ENCODE data around the gene GALNT16. TPM values are rescaled to one million over a fixed set of nuclear protein-coding genes. Genes with fewer than 3 reads are reported as not detected.
A peak's percentile ranks its signal among the peaks of the same experiment; 100 is the strongest.

The GALNT16 gene
- total RNA-seq, 5 donors from 2014 or later (not counting 1 experiment from before 2014, with no cell fraction given) = 0.13 to 0.46 TPM; not detected in 3

DNA sequence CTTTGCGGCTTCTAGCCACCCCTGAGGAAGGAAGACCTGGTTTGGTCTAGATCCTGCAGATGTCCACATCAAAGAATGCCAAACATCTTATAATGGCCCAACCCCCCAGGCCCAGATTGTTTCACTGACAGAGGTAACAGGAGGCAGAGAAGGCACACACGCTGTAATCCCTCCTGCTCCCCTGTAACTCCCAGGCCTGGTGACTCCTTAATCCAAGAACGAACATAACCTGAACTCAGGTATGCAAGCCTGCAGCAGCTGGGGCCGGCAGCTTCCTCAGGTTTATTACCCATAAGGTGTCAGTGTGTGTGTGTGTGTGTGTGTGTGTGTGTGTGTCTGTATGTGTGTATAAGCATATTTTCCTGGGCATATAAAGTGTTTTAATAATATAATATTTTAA is 85.4 kb downstream of the GALNT16 start:
- Mint-ChIP-seq H3K9me3 (no peaks in the 10 kb centered on the region), H3K4me3 (no peak overlapping the region), H3K27me3 (peaks cover 8 to 17% of the 10 kb centered on the region in 2 donors), H3K36me3 (no peaks in the 10 kb centered on the region), H3K4me1 (no peaks in the 10 kb centered on the region), H3K27ac (no peak overlapping the region)
- H3K27ac ChIP-seq (ENCODE audit: low read length) = no peak overlapping the region
- no CpG with 5 or more reads among the region's 4 CpGs for WGBS (ENCODE audit: insufficient coverage)
- no peaks in the 10 kb centered on the region for H3K9me3 ChIP-seq
- H3K4me3 ChIP-seq (ENCODE audit: control insufficient read depth in 1 of 2, extremely low read depth in 1 of 2, low read length in 1 of 2) = no peak overlapping the region
- ChIA-PET POLR2A (no interaction called here), CTCF (no interaction called here)
- no peaks in the 10 kb centered on the region for H3K4me1 ChIP-seq (ENCODE audit: control insufficient read depth in 1 of 2, extremely low read depth in 1 of 2, insufficient read depth in 2 of 2, low read length in 2 of 2)
- no peaks in the 10 kb centered on the region for H3K36me3 ChIP-seq (ENCODE audit: control insufficient read depth in 2 of 2, extremely low read depth in 1 of 2, insufficient read depth in 1 of 2, low read length in 1 of 2)
- peaks cover 0 to 21% of the 10 kb centered on the region in 2 experiments for H3K27me3 ChIP-seq (replicated peaks in 1 of 2; ENCODE audit: control insufficient read depth in 2 of 2, extremely low read depth in 1 of 2, insufficient read depth in 2 of 2, low read length in 1 of 2)
- DNase-seq (no peak), ATAC-seq (replicated peaks in 1 of 4) (no peak)

GRCh38 chr14:69346710-69347109 is 86.8 kb downstream of the GALNT16 start:
- Histone ChIP-seq H3K4me1 (ENCODE audit: control insufficient read depth in 1 of 2, extremely low read depth in 1 of 2, insufficient read depth in 2 of 2, low read length in 2 of 2) (no peaks in the 10 kb centered on the region), H3K36me3 (ENCODE audit: control insufficient read depth in 2 of 2, extremely low read depth in 1 of 2, insufficient read depth in 1 of 2, low read length in 1 of 2) (no peaks in the 10 kb centered on the region), H3K27ac (ENCODE audit: low read length) (no peak overlapping the region), H3K27me3 (replicated peaks in 1 of 2; ENCODE audit: control insufficient read depth in 2 of 2, extremely low read depth in 1 of 2, insufficient read depth in 2 of 2, low read length in 1 of 2) (peaks cover 0 to 19% of the 10 kb centered on the region in 2 experiments), H3K4me3 (ENCODE audit: control insufficient read depth in 1 of 2, extremely low read depth in 1 of 2, low read length in 1 of 2) (no peak overlapping the region), H3K9me3 (no peaks in the 10 kb centered on the region)
- Mint-ChIP-seq H3K9me3 (no peaks in the 10 kb centered on the region), H3K4me3 (no peak overlapping the region), H3K27ac (no peak overlapping the region), H3K4me1 (no peaks in the 10 kb centered on the region), H3K27me3 (peaks cover 2 to 11% of the 10 kb centered on the region in 2 donors), H3K36me3 (no peaks in the 10 kb centered on the region)
- WGBS (ENCODE audit: insufficient coverage) = 53% methylated on average over 8 of the region's 9 CpGs
- ChIA-PET CTCF (no interaction called here), POLR2A (no interaction called here)
- DNase-seq = peak in 2 of 35 experiments; percentile 8 to 14
- no peak for ATAC-seq (replicated peaks in 1 of 4)

GRCh38 chr14:69349091-69349777 is 89.3 kb downstream of the GALNT16 start:
- Mint-ChIP-seq H3K9me3 (no peaks in the 10 kb centered on the region), H3K36me3 (no peaks in the 10 kb centered on the region), H3K27ac (no peak overlapping the region), H3K27me3 (peaks cover 2 to 6% of the 10 kb centered on the region in 2 donors), H3K4me1 (peaks cover 3 to 7% (median 7%) of the 10 kb centered on the region in 3 donors), H3K4me3 (no peak overlapping the region)
- Histone ChIP-seq H3K4me3 (ENCODE audit: control insufficient read depth in 1 of 2, extremely low read depth in 1 of 2, low read length in 1 of 2) (no peak overlapping the region), H3K4me1 (ENCODE audit: control insufficient read depth in 1 of 2, extremely low read depth in 1 of 2, insufficient read depth in 2 of 2, low read length in 2 of 2) (peaks cover 0 to 6% of the 10 kb centered on the region in 2 experiments), H3K27ac (ENCODE audit: low read length) (no peak overlapping the region), H3K36me3 (ENCODE audit: control insufficient read depth in 2 of 2, extremely low read depth in 1 of 2, insufficient read depth in 1 of 2, low read length in 1 of 2) (no peaks in the 10 kb centered on the region), H3K27me3 (replicated peaks in 1 of 2; ENCODE audit: control insufficient read depth in 2 of 2, extremely low read depth in 1 of 2, insufficient read depth in 2 of 2, low read length in 1 of 2) (peaks cover 0 to 19% of the 10 kb centered on the region in 2 experiments), H3K9me3 (no peaks in the 10 kb centered on the region)
- 93% methylated on average over 7 of the region's 11 CpGs for WGBS (ENCODE audit: insufficient coverage)
- CTCF ChIA-PET = no interaction called here
- POLR2A ChIA-PET = no interaction called here
- ATAC-seq (replicated peaks in 1 of 4) = no peak
- no peak for DNase-seq

DNA sequence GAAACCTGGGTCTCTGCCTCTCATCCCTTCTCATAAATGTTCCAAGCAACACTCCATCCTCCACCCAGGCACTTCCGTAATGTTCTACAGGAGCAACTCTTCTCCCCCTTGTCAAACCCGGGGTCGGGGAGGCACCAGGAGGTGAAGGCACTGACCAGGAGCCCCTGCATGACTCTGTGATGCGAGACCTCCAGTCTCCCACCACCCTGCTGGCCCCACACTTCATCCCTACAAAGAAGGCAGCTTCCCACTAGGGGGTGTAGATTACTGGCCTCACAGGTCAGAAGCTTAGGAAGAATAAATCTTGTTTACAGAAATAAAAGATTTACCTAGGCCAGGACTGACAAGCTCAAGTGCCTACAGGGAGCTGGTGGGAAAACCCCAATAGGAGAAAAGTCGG is 90.9 kb downstream of the GALNT16 start:
- no peak overlapping the region for H3K27ac ChIP-seq (ENCODE audit: low read length)
- H3K9me3 ChIP-seq = no peaks in the 10 kb centered on the region
- H3K36me3 ChIP-seq (ENCODE audit: control insufficient read depth in 2 of 2, extremely low read depth in 1 of 2, insufficient read depth in 1 of 2, low read length in 1 of 2) = no peaks in the 10 kb centered on the region
- ATAC-seq (replicated peaks in 1 of 4) = no peak
- DNase-seq = no peak
- peaks cover 0 to 19% of the 10 kb centered on the region in 2 experiments for H3K27me3 ChIP-seq (replicated peaks in 1 of 2; ENCODE audit: control insufficient read depth in 2 of 2, extremely low read depth in 1 of 2, insufficient read depth in 2 of 2, low read length in 1 of 2)
- Mint-ChIP-seq H3K27me3 (peaks cover 0 to 6% of the 10 kb centered on the region in 2 donors), H3K4me3 (no peak overlapping the region), H3K9me3 (no peaks in the 10 kb centered on the region), H3K27ac (no peak overlapping the region), H3K4me1 (peaks cover 14 to 21% (median 14%) of the 10 kb centered on the region in 3 donors), H3K36me3 (no peaks in the 10 kb centered on the region)
- CTCF ChIA-PET = no interaction called here
- no peak overlapping the region for H3K4me3 ChIP-seq (ENCODE audit: control insufficient read depth in 1 of 2, extremely low read depth in 1 of 2, low read length in 1 of 2)
- 60% methylated on average over 4 of the region's 5 CpGs for WGBS (ENCODE audit: insufficient coverage)
- H3K4me1 ChIP-seq (ENCODE audit: control insufficient read depth in 1 of 2, extremely low read depth in 1 of 2, insufficient read depth in 2 of 2, low read length in 2 of 2) = peaks cover 0 to 17% of the 10 kb centered on the region in 2 experiments
- POLR2A ChIA-PET = no interaction called here

- no peaks in the 10 kb centered on the region for H3K36me3 Mint-ChIP-seq
These were observed 91.4 kb downstream of the GALNT16 start for GRCh38 chr14:69351385-69351784.

DNA sequence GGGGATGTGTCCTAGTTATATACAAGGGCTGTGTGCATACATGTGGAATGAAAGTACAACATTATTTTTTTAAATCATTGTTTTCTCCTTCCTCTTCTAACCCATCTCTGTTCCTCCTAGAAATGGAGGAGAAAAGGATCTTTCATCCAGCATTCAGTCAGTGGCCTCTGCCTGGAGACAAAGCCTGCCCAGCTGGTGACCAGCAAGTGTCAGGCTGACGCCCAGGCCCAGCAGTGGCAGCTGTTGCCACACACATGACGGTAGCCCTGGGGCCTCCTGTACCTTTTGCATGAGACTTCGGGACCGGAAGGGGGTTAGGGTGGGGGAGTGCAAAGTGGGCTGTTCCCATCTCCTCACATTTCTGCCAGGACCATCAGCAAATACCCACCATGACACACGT is 92.0 kb downstream of the GALNT16 start:
- Mint-ChIP-seq H3K9me3 (no peaks in the 10 kb centered on the region), H3K27ac (no peak overlapping the region), H3K27me3 (peaks cover 0 to 6% of the 10 kb centered on the region in 2 donors), H3K4me3 (no peak overlapping the region), H3K36me3 (no peaks in the 10 kb centered on the region), H3K4me1 (peaks cover 14 to 22% (median 14%) of the 10 kb centered on the region in 3 donors)
- ChIA-PET CTCF (no interaction called here), POLR2A (no interaction called here)
- no peaks in the 10 kb centered on the region for H3K36me3 ChIP-seq (ENCODE audit: control insufficient read depth in 2 of 2, extremely low read depth in 1 of 2, insufficient read depth in 1 of 2, low read length in 1 of 2)
- DNase-seq (no peak), ATAC-seq (replicated peaks in 1 of 4) (no peak)
- H3K27ac ChIP-seq (ENCODE audit: low read length) = no peak overlapping the region
- peaks cover 0 to 19% of the 10 kb centered on the region in 2 experiments for H3K27me3 ChIP-seq (replicated peaks in 1 of 2; ENCODE audit: control insufficient read depth in 2 of 2, extremely low read depth in 1 of 2, insufficient read depth in 2 of 2, low read length in 1 of 2)
- WGBS (ENCODE audit: insufficient coverage) = no CpG with 5 or more reads among the region's 5 CpGs
- H3K4me3 ChIP-seq (ENCODE audit: control insufficient read depth in 1 of 2, extremely low read depth in 1 of 2, low read length in 1 of 2) = no peak overlapping the region
- peaks cover 0 to 17% of the 10 kb centered on the region in 2 experiments for H3K4me1 ChIP-seq (ENCODE audit: control insufficient read depth in 1 of 2, extremely low read depth in 1 of 2, insufficient read depth in 2 of 2, low read length in 2 of 2)
- no peaks in the 10 kb centered on the region for H3K9me3 ChIP-seq

More at GRCh38 chr14:69351385-69351784, 91.4 kb downstream of the GALNT16 start:
- H3K9me3 ChIP-seq = no peaks in the 10 kb centered on the region
- peaks cover 0 to 6% of the 10 kb centered on the region in 2 donors for H3K27me3 Mint-ChIP-seq
- WGBS (ENCODE audit: insufficient coverage) = 67% methylated on average over 3 of the region's 3 CpGs
- POLR2A ChIA-PET = no interaction called here
- CTCF ChIA-PET = no interaction called here
- H3K4me3 Mint-ChIP-seq = no peak overlapping the region
- no peak overlapping the region for H3K4me3 ChIP-seq (ENCODE audit: control insufficient read depth in 1 of 2, extremely low read depth in 1 of 2, low read length in 1 of 2)
- peaks cover 14 to 22% (median 14%) of the 10 kb centered on the region in 3 donors for H3K4me1 Mint-ChIP-seq
- H3K27ac Mint-ChIP-seq = peak overlapping the region in 1 of 2 donors; percentile 22
- H3K4me1 ChIP-seq (ENCODE audit: control insufficient read depth in 1 of 2, extremely low read depth in 1 of 2, insufficient read depth in 2 of 2, low read length in 2 of 2) = peaks cover 0 to 17% of the 10 kb centered on the region in 2 experiments
- no peak for DNase-seq
- H3K27ac ChIP-seq (ENCODE audit: low read length) = no peak overlapping the region
- no peak for ATAC-seq (replicated peaks in 1 of 4)
- peaks cover 0 to 21% of the 10 kb centered on the region in 2 experiments for H3K27me3 ChIP-seq (replicated peaks in 1 of 2; ENCODE audit: control insufficient read depth in 2 of 2, extremely low read depth in 1 of 2, insufficient read depth in 2 of 2, low read length in 1 of 2)
- no peaks in the 10 kb centered on the region for H3K36me3 ChIP-seq (ENCODE audit: control insufficient read depth in 2 of 2, extremely low read depth in 1 of 2, insufficient read depth in 1 of 2, low read length in 1 of 2)
- no peaks in the 10 kb centered on the region for H3K9me3 Mint-ChIP-seq
